ENCODE measurements around the gene KIAA0753. TPM values are rescaled to one million over a fixed set of nuclear protein-coding genes. Genes with fewer than 3 reads are reported as not detected.

Gene KIAA0753
- total RNA-seq, 2 donors from 2014 or later = 14.1 to 15.8 TPM

- intact Hi-C loops (cut with DNase I, micrococcal nuclease) = no loop called here
- DNase-seq (no peak), ATAC-seq (no peak)
Measured at GRCh38 chr17:6543079-6544010, 97.2 kb downstream of the KIAA0753 start.

GRCh38 chr17:6542577-6542976, 97.9 kb downstream of the KIAA0753 start:
- DNase-seq (no peak), ATAC-seq (no peak)
- intact Hi-C loops (cut with DNase I, micrococcal nuclease) = no loop called here

GRCh38 chr17:6541886-6542285, 98.6 kb downstream of the KIAA0753 start:
- intact Hi-C loops (cut with DNase I, micrococcal nuclease) = no loop called here
- DNase-seq (no peak), ATAC-seq (no peak)

GRCh38 chr17:6539871-6540270, 100.6 kb downstream of the KIAA0753 start:
- DNase-seq (no peak), ATAC-seq (no peak)
- intact Hi-C loops (cut with DNase I, micrococcal nuclease) = no loop called here

GRCh38 chr17:6536566-6537065, 103.9 kb downstream of the KIAA0753 start:
- no peak for DNase-seq
- ATAC-seq = no peak
- intact Hi-C loops (cut with DNase I, micrococcal nuclease) = no loop called here

GRCh38 chr17:6536053-6536452, 104.5 kb downstream of the KIAA0753 start:
- intact Hi-C loops (cut with DNase I, micrococcal nuclease) = no loop called here
- ATAC-seq = no peak
- DNase-seq = no peak

- DNase-seq (no peak), ATAC-seq (no peak)
- intact Hi-C loops (cut with DNase I, micrococcal nuclease) = no loop called here
Measured at GRCh38 chr17:6534846-6535514, 105.5 kb downstream of the KIAA0753 start.

GRCh38 chr17:6532441-6532885, 108.0 kb downstream of the KIAA0753 start:
- DNase-seq (no peak), ATAC-seq (no peak)
- intact Hi-C loops (cut with DNase I, micrococcal nuclease) = no loop called here

- DNase-seq = no peak
- intact Hi-C loops (cut with DNase I, micrococcal nuclease) = no loop called here
- no peak for ATAC-seq
Measured at GRCh38 chr17:6531575-6531974, 108.9 kb downstream of the KIAA0753 start.

GRCh38 chr17:6530324-6530920, 110.1 kb downstream of the KIAA0753 start:
- intact Hi-C loops (cut with DNase I, micrococcal nuclease) = no loop called here
- no peak for ATAC-seq
- no peak for DNase-seq

- DNase-seq (no peak), ATAC-seq (no peak)
- intact Hi-C loops (cut with DNase I, micrococcal nuclease) = no loop called here
Measured at GRCh38 chr17:6528557-6528956, 112.0 kb downstream of the KIAA0753 start.

Small RNA genes lying within 50 kb of the gene (microRNA-seq; reads per million reads assigned to microRNA genes)
- gene MIR4520-1 (0 reads per million in 2 donors), gene MIR4520-2 (0 reads per million in 2 donors)

Other genes with a start within 250 kb of the KIAA0753 start
- gene AIPL1, start 205.6 kb downstream of the KIAA0753 start, total RNA-seq = not detected
- 1 to 10 TPM; 2.4 to 7.7 TPM for gene PIMREG, start 196.3 kb downstream of the KIAA0753 start, total RNA-seq
- gene PITPNM3, start 84.2 kb downstream of the KIAA0753 start, total RNA-seq = 10 to 100 TPM; 13.7 to 19.0 TPM
- 100 to 1,000 TPM; 135 to 151 TPM for gene TXNDC17, start 349 bp upstream of the KIAA0753 start, total RNA-seq
- gene MED31, start 10.9 kb upstream of the KIAA0753 start, total RNA-seq = 10 to 100 TPM in 1 of 2 donors, 1 to 10 TPM in 1; 9.2 to 11.3 TPM
- 1 to 10 TPM; 2.0 to 3.2 TPM for gene C17orf100, start 11.1 kb upstream of the KIAA0753 start, total RNA-seq
- not detected for gene SLC13A5, start 72.7 kb upstream of the KIAA0753 start, total RNA-seq
- 10 to 100 TPM; 13.0 to 34.0 TPM for gene XAF1, start 115.3 kb upstream of the KIAA0753 start, total RNA-seq
- gene FBXO39, start 135.5 kb upstream of the KIAA0753 start, total RNA-seq = under 1 TPM in 1 of 2 donors, not detected in 1; 0.20 TPM
- gene TEKT1, start 191.0 kb upstream of the KIAA0753 start, total RNA-seq = not detected

Measured in left colon (tissue), 2 donors.